Measurements from ENCODE around the gene RPL21. TPM values are rescaled to one million over a fixed set of nuclear protein-coding genes. Genes with fewer than 3 reads are reported as not detected.
"Not testable (repeated sequence)": the region's sequence is repeated elsewhere in the genome, so short reads cannot be mapped to it uniquely, and the experiment has no call there.

The RPL21 gene
- total RNA-seq, result 1,000 to 10,000 TPM; 1,554 to 1,640 (median 1,611) TPM

GRCh38 chr13:27251166-27252091 is at the start of gene RPL21:
RPL21 (plus strand) TSS chr13:27251558; CDS start chr13:27253777, 2,219 bp downstream.
- peaks cover 36% of the 10 kb centered on the region for H3K4me1 Mint-ChIP-seq (ENCODE audit: low read depth)
- H3K4me3 Mint-ChIP-seq, result peak within 1 kb of the TSS; percentile 99
- H3K36me3 Mint-ChIP-seq (ENCODE audit: insufficient read depth), result peaks cover 41% of the 10 kb centered on the region
- H3K9me3 Mint-ChIP-seq, result no peaks in the 10 kb centered on the region
- DNase-seq (peak; percentile 87), ATAC-seq (peak; percentile 93 to 94)
- no peaks in the 10 kb centered on the region for H3K27me3 Mint-ChIP-seq (ENCODE audit: low read depth)

GRCh38 chr13:27201661-27202060 is 49.7 kb upstream of the RPL21 start:
- Mint-ChIP-seq H3K9me3 (peaks cover 10% of the 10 kb centered on the region), H3K27me3 (ENCODE audit: low read depth) (no peaks in the 10 kb centered on the region), H3K4me3 (no peak overlapping the region), H3K36me3 (ENCODE audit: insufficient read depth) (no peaks in the 10 kb centered on the region), H3K4me1 (ENCODE audit: low read depth) (no peaks in the 10 kb centered on the region)
- ATAC-seq (no peak), DNase-seq (no peak)

GRCh38 chr13:27203186-27203585 is 48.2 kb upstream of the RPL21 start:
- peaks cover 2% of the 10 kb centered on the region for H3K36me3 Mint-ChIP-seq (ENCODE audit: insufficient read depth)
- H3K9me3 Mint-ChIP-seq, result peaks cover 2% of the 10 kb centered on the region
- no peak for ATAC-seq
- no peaks in the 10 kb centered on the region for H3K4me1 Mint-ChIP-seq (ENCODE audit: low read depth)
- DNase-seq, result no peak
- H3K4me3 Mint-ChIP-seq, result no peak overlapping the region
- H3K27me3 Mint-ChIP-seq (ENCODE audit: low read depth), result no peaks in the 10 kb centered on the region

GRCh38 chr13:27203854-27204253 is 47.5 kb upstream of the RPL21 start:
- no peak for ATAC-seq
- peaks cover 4% of the 10 kb centered on the region for H3K9me3 Mint-ChIP-seq
- DNase-seq, result no peak

GRCh38 chr13:27208514-27208913 is 42.8 kb upstream of the RPL21 start:
- H3K4me3 Mint-ChIP-seq, result no peak overlapping the region
- no peaks in the 10 kb centered on the region for H3K27me3 Mint-ChIP-seq (ENCODE audit: low read depth)
- no peak for ATAC-seq
- peaks cover 8% of the 10 kb centered on the region for H3K9me3 Mint-ChIP-seq
- DNase-seq, result no peak
- H3K4me1 Mint-ChIP-seq (ENCODE audit: low read depth), result peaks cover 3% of the 10 kb centered on the region
- peaks cover 4% of the 10 kb centered on the region for H3K36me3 Mint-ChIP-seq (ENCODE audit: insufficient read depth)

More at GRCh38 chr13:27203854-27204253, 47.5 kb upstream of the RPL21 start:
- H3K27me3 Mint-ChIP-seq (ENCODE audit: low read depth), result no peaks in the 10 kb centered on the region
- H3K36me3 Mint-ChIP-seq (ENCODE audit: insufficient read depth), result peaks cover 2% of the 10 kb centered on the region
- no peaks in the 10 kb centered on the region for H3K4me1 Mint-ChIP-seq (ENCODE audit: low read depth)
- no peak overlapping the region for H3K4me3 Mint-ChIP-seq

GRCh38 chr13:27211271-27211670 is 40.1 kb upstream of the RPL21 start:
- H3K9me3 Mint-ChIP-seq, result peaks cover 8% of the 10 kb centered on the region
- H3K27me3 Mint-ChIP-seq (ENCODE audit: low read depth), result no peaks in the 10 kb centered on the region
- H3K4me3 Mint-ChIP-seq, result no peak overlapping the region
- no peak for DNase-seq
- H3K4me1 Mint-ChIP-seq (ENCODE audit: low read depth), result peaks cover 3% of the 10 kb centered on the region
- H3K36me3 Mint-ChIP-seq (ENCODE audit: insufficient read depth), result peaks cover 4% of the 10 kb centered on the region
- ATAC-seq, result no peak

- DNase-seq (no peak), ATAC-seq (no peak)
- Mint-ChIP-seq H3K9me3 (peaks cover 8% of the 10 kb centered on the region), H3K4me3 (no peak overlapping the region), H3K4me1 (ENCODE audit: low read depth) (peaks cover 3% of the 10 kb centered on the region), H3K27me3 (ENCODE audit: low read depth) (no peaks in the 10 kb centered on the region), H3K36me3 (ENCODE audit: insufficient read depth) (peaks cover 4% of the 10 kb centered on the region)
Measured at GRCh38 chr13:27211771-27212364, 39.5 kb upstream of the RPL21 start.

GRCh38 chr13:27213386-27213785 is 38.0 kb upstream of the RPL21 start:
- H3K36me3 Mint-ChIP-seq (ENCODE audit: insufficient read depth); H3K9me3 Mint-ChIP-seq; H3K4me1 Mint-ChIP-seq (ENCODE audit: low read depth); H3K4me3 Mint-ChIP-seq; ATAC-seq; DNase-seq; H3K27me3 Mint-ChIP-seq (ENCODE audit: low read depth): not testable (repeated sequence)

GRCh38 chr13:27217791-27218190 is 33.6 kb upstream of the RPL21 start:
- not testable (repeated sequence) for H3K4me3 Mint-ChIP-seq; H3K9me3 Mint-ChIP-seq; H3K27me3 Mint-ChIP-seq (ENCODE audit: low read depth); H3K4me1 Mint-ChIP-seq (ENCODE audit: low read depth); DNase-seq; ATAC-seq; H3K36me3 Mint-ChIP-seq (ENCODE audit: insufficient read depth)

- not testable (repeated sequence) for H3K9me3 Mint-ChIP-seq; H3K4me3 Mint-ChIP-seq; H3K27me3 Mint-ChIP-seq (ENCODE audit: low read depth); ATAC-seq; H3K36me3 Mint-ChIP-seq (ENCODE audit: insufficient read depth); H3K4me1 Mint-ChIP-seq (ENCODE audit: low read depth); DNase-seq
Measured at GRCh38 chr13:27218861-27219260, 32.5 kb upstream of the RPL21 start.

- ATAC-seq, result no peak
- peaks cover 7% of the 10 kb centered on the region for H3K27me3 Mint-ChIP-seq (ENCODE audit: low read depth)
- no peaks in the 10 kb centered on the region for H3K4me1 Mint-ChIP-seq (ENCODE audit: low read depth)
- H3K9me3 Mint-ChIP-seq, result no peaks in the 10 kb centered on the region
- DNase-seq, result no peak
- peaks cover 3% of the 10 kb centered on the region for H3K36me3 Mint-ChIP-seq (ENCODE audit: insufficient read depth)
- no peak overlapping the region for H3K4me3 Mint-ChIP-seq
Measured at GRCh38 chr13:27219611-27220010, 31.7 kb upstream of the RPL21 start.

GRCh38 chr13:27222100-27222499 is 29.3 kb upstream of the RPL21 start:
- not testable (repeated sequence) for ATAC-seq

GRCh38 chr13:27226991-27227390 is 24.4 kb upstream of the RPL21 start:
- H3K36me3 Mint-ChIP-seq (ENCODE audit: insufficient read depth), result no peaks in the 10 kb centered on the region
- no peak for DNase-seq
- H3K27me3 Mint-ChIP-seq (ENCODE audit: low read depth), result peaks cover 11% of the 10 kb centered on the region
- no peak for ATAC-seq
- peaks cover 14% of the 10 kb centered on the region for H3K9me3 Mint-ChIP-seq
- H3K4me1 Mint-ChIP-seq (ENCODE audit: low read depth), result peaks cover 8% of the 10 kb centered on the region
- H3K4me3 Mint-ChIP-seq, result no peak overlapping the region

More at GRCh38 chr13:27222100-27222499, 29.3 kb upstream of the RPL21 start:
- DNase-seq; H3K4me3 Mint-ChIP-seq; H3K9me3 Mint-ChIP-seq; H3K4me1 Mint-ChIP-seq (ENCODE audit: low read depth); H3K36me3 Mint-ChIP-seq (ENCODE audit: insufficient read depth): not testable (repeated sequence)
- H3K27me3 Mint-ChIP-seq (ENCODE audit: low read depth), result peaks cover 14% of the 10 kb centered on the region

GRCh38 chr13:27228131-27228530 is 23.2 kb upstream of the RPL21 start:
- Mint-ChIP-seq H3K4me1 (ENCODE audit: low read depth) (peaks cover 8% of the 10 kb centered on the region), H3K9me3 (peaks cover 18% of the 10 kb centered on the region), H3K27me3 (ENCODE audit: low read depth) (peaks cover 10% of the 10 kb centered on the region), H3K36me3 (ENCODE audit: insufficient read depth) (no peaks in the 10 kb centered on the region), H3K4me3 (no peak overlapping the region)
- ATAC-seq (no peak), DNase-seq (no peak)

GRCh38 chr13:27229642-27230041 is 21.7 kb upstream of the RPL21 start:
- Mint-ChIP-seq H3K9me3 (peaks cover 18% of the 10 kb centered on the region), H3K4me1 (ENCODE audit: low read depth) (peaks cover 8% of the 10 kb centered on the region), H3K36me3 (ENCODE audit: insufficient read depth) (no peaks in the 10 kb centered on the region), H3K4me3 (no peak overlapping the region), H3K27me3 (ENCODE audit: low read depth) (peaks cover 8% of the 10 kb centered on the region)
- DNase-seq, result no peak
- ATAC-seq, result no peak

Measured in activated T-cell treated with anti-CD3 and anti-CD28 coated beads, Interleukin-2, amount 50 U/mL, for 4 hours (primary cell).